ENCODE data around the gene TMC1.
"Not testable (repeated sequence)": the region's sequence is repeated elsewhere in the genome, so short reads cannot be mapped to it uniquely, and the experiment has no call there.

TMC1 gene

DNA sequence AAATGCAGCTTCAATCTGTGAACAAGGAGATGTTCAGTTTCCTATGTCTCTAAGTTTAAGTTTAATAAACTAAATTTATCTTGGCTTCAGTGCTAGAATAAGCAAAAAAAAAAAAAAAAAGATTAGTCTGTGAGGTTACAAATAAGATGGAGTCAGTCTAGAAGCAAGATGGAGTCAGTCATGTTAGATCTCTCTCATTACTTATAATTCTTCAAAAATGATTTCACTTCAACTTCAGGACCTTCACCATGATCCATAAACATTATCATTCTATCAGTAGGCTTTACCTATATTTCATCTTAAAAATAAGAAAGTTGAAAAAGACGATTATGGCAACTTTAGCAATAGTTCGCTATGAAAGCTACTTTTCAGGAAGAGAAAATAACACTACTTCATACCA, 30.2 kb upstream of the TMC1 start:
- TF ChIP-seq, protein P1, sequence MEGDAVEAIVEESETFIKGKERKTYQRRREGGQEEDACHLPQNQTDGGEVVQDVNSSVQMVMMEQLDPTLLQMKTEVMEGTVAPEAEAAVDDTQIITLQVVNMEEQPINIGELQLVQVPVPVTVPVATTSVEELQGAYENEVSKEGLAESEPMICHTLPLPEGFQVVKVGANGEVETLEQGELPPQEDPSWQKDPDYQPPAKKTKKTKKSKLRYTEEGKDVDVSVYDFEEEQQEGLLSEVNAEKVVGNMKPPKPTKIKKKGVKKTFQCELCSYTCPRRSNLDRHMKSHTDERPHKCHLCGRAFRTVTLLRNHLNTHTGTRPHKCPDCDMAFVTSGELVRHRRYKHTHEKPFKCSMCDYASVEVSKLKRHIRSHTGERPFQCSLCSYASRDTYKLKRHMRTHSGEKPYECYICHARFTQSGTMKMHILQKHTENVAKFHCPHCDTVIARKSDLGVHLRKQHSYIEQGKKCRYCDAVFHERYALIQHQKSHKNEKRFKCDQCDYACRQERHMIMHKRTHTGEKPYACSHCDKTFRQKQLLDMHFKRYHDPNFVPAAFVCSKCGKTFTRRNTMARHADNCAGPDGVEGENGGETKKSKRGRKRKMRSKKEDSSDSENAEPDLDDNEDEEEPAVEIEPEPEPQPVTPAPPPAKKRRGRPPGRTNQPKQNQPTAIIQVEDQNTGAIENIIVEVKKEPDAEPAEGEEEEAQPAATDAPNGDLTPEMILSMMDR (IDR thresholded peaks at IDR 0.05; ENCODE audit: low read depth, low read length, missing control alignments): no peak
- DNase-seq (ENCODE audit: low read depth): no peak
- H3K4me3 ChIP-seq (ENCODE audit: low read depth, low read length): no peak overlapping the region
- in situ Hi-C loops (cut with HindIII; ENCODE audit: low sequenced_read_pairs): no loop called here

DNA sequence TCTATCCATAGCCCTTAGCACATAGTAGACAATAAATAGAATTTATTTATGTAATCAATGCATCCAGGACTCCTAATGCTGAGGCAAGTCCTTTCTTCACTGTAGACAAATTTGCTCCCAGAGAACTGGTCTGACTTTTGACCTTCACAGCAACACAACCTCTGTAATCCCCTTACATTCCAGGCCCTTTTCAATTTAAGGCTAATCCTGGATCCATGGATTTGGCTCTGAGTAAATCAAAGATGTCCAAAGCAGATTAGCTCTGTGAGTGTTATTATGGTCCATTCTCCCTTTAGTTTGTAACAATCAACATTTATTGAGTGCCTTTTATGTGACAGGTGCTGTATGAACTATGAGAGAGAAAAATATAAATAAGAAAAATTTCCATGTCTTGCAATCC, 27.4 kb upstream of the TMC1 start:
- no peak overlapping the region for H3K4me3 ChIP-seq (ENCODE audit: low read depth, low read length)
- in situ Hi-C loops (cut with HindIII; ENCODE audit: low sequenced_read_pairs): no loop called here
- no peak for DNase-seq (ENCODE audit: low read depth)
- TF ChIP-seq, protein P1 (IDR thresholded peaks at IDR 0.05; ENCODE audit: low read depth, low read length, missing control alignments): no peak

DNA sequence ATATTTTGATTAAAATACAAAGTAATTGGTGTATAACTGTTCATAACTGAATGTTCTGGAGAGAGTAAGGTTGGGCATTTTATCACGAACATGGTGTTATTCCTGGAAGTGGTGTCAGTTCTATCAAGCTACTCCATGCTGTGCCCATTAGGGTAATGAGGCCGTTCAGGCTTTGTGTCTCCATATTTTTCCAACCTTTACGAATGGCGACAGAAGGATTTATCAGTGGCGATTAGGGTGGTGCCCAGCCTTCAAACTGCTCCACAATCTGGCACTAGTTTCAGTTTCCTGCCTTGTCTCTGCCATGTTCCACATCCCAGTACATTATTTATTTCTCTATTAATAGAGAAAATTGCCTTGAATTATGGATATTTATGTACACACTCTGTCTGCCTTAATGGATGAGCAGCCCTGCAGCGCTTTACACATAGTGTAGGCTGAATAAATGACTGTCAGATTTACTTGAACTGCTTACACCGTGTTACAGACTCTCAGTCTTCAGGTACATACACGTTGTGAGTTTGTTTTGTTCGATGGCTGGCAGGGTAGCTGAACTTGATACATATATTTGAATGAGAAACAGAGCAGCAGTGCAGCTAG, 23.9 kb upstream of the TMC1 start:
- TF ChIP-seq, protein P1 (IDR thresholded peaks at IDR 0.05; ENCODE audit: low read depth, low read length, missing control alignments): no peak
- in situ Hi-C loops (cut with HindIII; ENCODE audit: low sequenced_read_pairs): no loop called here
- H3K4me3 ChIP-seq (ENCODE audit: low read depth, low read length): no peak overlapping the region
- DNase-seq (ENCODE audit: low read depth): no peak

DNA sequence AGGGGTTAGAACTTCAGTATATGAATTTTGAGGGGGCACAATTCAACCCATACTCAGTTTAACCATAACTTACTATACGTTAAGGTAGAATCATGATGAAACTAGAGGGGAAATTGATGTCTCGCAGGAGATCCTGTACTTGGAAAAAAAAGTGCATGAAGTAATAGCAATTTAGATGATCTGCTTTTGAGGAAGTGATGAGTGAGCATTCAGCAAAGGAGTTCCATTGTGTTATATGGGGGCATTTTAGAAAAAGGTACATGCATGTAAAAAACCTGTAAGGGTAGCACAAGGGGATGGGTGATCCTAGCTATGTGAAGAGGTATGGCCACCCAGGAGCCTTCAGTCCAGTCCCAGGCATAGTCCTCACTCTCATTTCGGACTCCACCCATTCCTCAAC, 14.8 kb upstream of the TMC1 start:
- no peak overlapping the region for H3K4me3 ChIP-seq (ENCODE audit: low read depth, low read length)
- in situ Hi-C loops (cut with HindIII; ENCODE audit: low sequenced_read_pairs): no loop called here
- TF ChIP-seq, protein P1 (IDR thresholded peaks at IDR 0.05; ENCODE audit: low read depth, low read length, missing control alignments): no peak
- no peak for DNase-seq (ENCODE audit: low read depth)

DNA sequence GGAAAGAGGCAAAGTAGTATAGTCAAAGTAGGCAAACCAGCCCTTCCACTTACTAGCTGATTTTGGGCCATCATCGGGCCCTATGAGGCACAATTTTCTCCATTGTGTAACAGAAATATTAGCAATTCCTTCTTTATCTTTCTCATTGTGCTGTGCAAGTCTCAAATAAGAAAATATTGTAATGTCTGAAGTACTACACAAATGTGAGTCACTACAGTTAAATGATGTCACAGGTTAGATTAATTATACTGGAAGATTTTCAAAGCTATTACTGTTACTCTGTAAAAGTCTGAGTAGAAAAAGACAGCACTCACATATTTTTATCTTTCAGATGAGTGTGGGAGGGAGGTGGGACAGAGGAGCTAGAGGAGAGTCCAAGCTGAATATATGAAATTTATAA, 12.4 kb upstream of the TMC1 start:
- DNase-seq (ENCODE audit: low read depth): no peak
- no peak overlapping the region for H3K4me3 ChIP-seq (ENCODE audit: low read depth, low read length)
- TF ChIP-seq, protein P1 (IDR thresholded peaks at IDR 0.05; ENCODE audit: low read depth, low read length, missing control alignments): no peak
- in situ Hi-C loops (cut with HindIII; ENCODE audit: low sequenced_read_pairs): no loop called here

DNA sequence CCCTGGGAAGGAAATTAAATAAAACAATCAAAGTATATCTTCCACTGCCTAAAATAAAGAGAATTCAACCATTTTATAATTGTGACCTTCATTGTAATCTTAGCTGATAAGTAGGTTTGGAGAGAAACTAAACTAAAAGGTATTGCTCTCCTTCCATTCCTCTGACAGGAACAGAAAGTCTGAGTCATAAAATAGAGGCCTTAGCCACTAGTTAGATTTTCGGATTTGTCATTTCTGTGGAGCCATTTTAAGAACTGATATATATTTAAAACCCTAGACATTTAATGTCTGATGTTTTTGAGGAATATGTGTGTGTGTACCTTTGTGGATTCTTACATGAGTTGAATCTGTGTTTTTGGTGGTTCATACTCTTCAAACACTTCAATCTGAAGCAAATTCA, 11.8 kb upstream of the TMC1 start:
- TF ChIP-seq, protein P1 (IDR thresholded peaks at IDR 0.05; ENCODE audit: low read depth, low read length, missing control alignments): no peak
- DNase-seq (ENCODE audit: low read depth): no peak
- in situ Hi-C loops (cut with HindIII; ENCODE audit: low sequenced_read_pairs): no loop called here
- no peak overlapping the region for H3K4me3 ChIP-seq (ENCODE audit: low read depth, low read length)

DNA sequence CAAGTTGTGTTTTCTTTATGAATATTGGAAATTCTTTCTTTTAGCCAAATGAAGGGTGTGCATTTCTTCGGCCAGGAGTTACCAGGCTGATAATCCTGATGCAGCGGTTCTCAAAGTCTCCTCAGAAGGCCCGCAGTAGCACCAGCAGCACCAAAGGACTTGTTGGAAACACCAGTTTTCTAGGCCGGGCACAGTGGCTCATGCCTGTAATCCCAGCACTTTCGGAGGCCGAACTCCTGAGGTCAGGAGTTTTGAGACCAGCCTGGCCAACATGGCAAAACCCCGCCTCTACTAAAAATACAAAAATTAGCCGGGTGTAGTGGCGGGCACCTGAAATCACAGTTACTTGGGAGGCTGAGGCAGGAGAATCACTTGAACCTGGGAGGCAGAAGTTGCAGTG, 397 bp upstream of the TMC1 start:
- DNase-seq (ENCODE audit: low read depth); H3K4me3 ChIP-seq (ENCODE audit: low read depth, low read length); in situ Hi-C loops (cut with HindIII; ENCODE audit: low sequenced_read_pairs): not testable (repeated sequence)
